ENCODE measurements around the gene MRPS33.

DNA sequence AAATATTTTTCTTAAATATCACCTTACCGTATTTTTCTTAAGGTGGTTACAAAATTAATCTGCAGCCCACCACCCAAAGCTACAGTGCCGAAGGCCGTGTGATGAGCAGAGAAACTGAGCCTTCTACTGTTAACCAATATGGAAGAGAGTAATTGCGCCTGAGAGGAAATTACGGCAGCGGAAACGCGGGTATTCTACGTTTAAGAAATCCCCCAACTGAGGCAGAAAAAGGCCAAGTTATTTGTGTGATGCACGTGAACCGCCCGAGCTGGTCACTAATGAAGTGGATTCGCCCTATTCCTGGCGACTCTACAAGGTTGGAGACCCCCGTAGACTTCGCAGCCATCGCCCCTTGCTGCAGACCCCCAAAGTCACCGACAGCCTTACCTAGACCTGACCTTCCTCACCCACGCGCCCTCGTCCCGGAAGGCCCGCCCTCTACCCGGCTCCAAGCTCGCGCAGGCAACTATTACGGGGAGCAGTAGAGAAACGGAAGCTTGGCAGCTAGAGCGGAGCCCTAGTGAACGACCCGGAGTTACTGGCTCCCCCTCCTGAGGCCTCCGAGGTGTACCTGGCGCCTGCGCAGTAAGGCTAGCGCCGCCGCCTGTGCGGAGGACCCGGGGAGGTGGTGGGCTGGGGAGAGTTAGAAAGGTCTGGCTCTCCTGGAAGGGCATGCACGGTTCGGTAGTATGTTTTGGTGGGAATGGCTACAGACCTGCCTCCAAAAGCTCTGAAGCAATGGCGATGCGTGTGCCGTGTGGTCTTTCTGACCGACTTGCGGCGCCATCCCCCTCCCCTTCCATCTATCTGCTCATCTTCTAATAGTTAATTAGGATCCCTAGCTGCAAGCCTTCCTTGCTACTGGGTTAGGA lies at the start of gene MRPS33:
- TF ChIP-seq, protein P1, sequence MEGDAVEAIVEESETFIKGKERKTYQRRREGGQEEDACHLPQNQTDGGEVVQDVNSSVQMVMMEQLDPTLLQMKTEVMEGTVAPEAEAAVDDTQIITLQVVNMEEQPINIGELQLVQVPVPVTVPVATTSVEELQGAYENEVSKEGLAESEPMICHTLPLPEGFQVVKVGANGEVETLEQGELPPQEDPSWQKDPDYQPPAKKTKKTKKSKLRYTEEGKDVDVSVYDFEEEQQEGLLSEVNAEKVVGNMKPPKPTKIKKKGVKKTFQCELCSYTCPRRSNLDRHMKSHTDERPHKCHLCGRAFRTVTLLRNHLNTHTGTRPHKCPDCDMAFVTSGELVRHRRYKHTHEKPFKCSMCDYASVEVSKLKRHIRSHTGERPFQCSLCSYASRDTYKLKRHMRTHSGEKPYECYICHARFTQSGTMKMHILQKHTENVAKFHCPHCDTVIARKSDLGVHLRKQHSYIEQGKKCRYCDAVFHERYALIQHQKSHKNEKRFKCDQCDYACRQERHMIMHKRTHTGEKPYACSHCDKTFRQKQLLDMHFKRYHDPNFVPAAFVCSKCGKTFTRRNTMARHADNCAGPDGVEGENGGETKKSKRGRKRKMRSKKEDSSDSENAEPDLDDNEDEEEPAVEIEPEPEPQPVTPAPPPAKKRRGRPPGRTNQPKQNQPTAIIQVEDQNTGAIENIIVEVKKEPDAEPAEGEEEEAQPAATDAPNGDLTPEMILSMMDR (IDR thresholded peaks at IDR 0.05; ENCODE audit: low read length), result peak; percentile 98
- no peak for TF ChIP-seq EZH2 (IDR thresholded peaks at IDR 0.05; ENCODE audit: borderline replicate concordance, low read length)
